ENCODE measurements around the gene PGM2L1. TPM values are rescaled to one million over a fixed set of nuclear protein-coding genes. Genes with fewer than 3 reads are reported as not detected.
A peak's percentile ranks its signal among the peaks of the same experiment; 100 is the strongest.

The PGM2L1 gene
- total RNA-seq, 3 donors from 2014 or later = 2.1 to 13.5 (median 6.6) TPM

DNA sequence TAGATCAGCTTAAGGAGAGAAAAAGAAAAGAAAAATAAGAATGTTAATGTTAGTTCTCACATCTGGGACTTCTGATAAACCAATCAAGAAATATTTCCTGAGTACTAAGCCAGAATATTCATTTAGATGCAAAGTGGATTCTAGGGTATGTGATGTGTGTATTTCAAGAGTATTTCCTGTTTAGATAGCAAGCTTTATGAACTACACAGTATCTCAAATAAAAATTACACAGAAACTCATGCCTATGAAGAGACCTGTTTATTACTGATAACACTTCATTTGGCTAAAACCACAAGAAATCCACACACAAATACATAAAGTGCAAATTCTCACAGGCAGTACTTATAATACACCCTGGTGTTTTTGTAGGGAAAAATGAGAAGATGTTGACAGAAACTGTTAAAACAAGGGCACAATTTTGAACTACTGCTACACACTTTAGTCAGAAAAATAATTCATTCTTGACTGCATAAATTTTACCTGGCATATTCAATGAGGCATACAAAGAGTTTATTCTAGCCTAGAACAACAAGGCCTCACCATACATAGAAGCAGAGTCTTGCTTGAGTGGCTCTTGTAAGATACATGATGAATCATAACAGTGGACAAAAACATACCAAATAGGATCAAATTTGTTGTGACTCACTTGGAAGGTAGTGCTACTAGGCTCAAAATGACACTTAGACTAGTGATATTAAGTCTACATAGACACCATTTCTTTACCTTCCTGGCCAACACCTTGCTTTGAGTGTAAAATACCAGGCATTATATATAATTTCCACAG is 68.0 kb downstream of the PGM2L1 start:
- H3K27ac ChIP-seq = no peak overlapping the region
- no peak overlapping the region for H3K4me3 ChIP-seq
- no peaks in the 10 kb centered on the region for H3K4me1 ChIP-seq
- no peaks in the 10 kb centered on the region for H3K9me3 ChIP-seq
- no peak for DNase-seq (ENCODE audit: low spot score in 2 of 2)
- H3K36me3 ChIP-seq = no peaks in the 10 kb centered on the region
- intact Hi-C loops (cut with DNase I; ENCODE audit: low total_unique reads) = no loop called here
- H3K27me3 ChIP-seq = no peaks in the 10 kb centered on the region
- no peak for TF ChIP-seq POLR2A (IDR thresholded peaks at IDR 0.05)
- no peak for TF ChIP-seq POLR2AphosphoS5 (IDR thresholded peaks at IDR 0.05)
- TF ChIP-seq, protein P1, sequence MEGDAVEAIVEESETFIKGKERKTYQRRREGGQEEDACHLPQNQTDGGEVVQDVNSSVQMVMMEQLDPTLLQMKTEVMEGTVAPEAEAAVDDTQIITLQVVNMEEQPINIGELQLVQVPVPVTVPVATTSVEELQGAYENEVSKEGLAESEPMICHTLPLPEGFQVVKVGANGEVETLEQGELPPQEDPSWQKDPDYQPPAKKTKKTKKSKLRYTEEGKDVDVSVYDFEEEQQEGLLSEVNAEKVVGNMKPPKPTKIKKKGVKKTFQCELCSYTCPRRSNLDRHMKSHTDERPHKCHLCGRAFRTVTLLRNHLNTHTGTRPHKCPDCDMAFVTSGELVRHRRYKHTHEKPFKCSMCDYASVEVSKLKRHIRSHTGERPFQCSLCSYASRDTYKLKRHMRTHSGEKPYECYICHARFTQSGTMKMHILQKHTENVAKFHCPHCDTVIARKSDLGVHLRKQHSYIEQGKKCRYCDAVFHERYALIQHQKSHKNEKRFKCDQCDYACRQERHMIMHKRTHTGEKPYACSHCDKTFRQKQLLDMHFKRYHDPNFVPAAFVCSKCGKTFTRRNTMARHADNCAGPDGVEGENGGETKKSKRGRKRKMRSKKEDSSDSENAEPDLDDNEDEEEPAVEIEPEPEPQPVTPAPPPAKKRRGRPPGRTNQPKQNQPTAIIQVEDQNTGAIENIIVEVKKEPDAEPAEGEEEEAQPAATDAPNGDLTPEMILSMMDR (IDR thresholded peaks at IDR 0.05) = no peak

DNA sequence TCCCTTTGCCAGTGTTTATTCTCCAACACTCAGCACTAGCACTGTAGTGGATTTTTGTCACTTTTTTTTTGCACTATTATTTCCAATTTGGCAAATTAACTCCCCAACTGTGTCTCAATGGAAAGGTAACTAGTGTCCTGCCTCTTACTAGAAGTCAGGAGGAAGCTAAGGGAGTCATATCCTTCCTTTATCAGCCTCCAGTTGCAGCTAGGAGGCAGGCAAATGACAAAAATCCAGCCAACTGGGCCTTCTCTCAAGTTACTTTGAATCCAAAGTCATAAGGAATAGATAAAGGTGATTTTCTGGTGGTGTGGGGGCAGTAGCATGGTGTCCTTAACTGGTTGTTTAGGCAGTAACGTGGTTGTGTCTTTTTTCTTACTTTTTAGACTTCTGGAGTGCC is 71.2 kb downstream of the PGM2L1 start:
- Histone ChIP-seq H3K9me3 (no peaks in the 10 kb centered on the region), H3K27me3 (no peaks in the 10 kb centered on the region), H3K4me3 (no peak overlapping the region), H3K4me1 (no peaks in the 10 kb centered on the region), H3K27ac (no peak overlapping the region), H3K36me3 (no peaks in the 10 kb centered on the region)
- intact Hi-C loops (cut with DNase I; ENCODE audit: low total_unique reads) = no loop called here
- no peak for DNase-seq (ENCODE audit: low spot score in 2 of 2)
- TF ChIP-seq, protein P1 (IDR thresholded peaks at IDR 0.05) = no peak
- TF ChIP-seq POLR2AphosphoS5 (IDR thresholded peaks at IDR 0.05) (no peak), POLR2A (IDR thresholded peaks at IDR 0.05) (no peak)

DNA sequence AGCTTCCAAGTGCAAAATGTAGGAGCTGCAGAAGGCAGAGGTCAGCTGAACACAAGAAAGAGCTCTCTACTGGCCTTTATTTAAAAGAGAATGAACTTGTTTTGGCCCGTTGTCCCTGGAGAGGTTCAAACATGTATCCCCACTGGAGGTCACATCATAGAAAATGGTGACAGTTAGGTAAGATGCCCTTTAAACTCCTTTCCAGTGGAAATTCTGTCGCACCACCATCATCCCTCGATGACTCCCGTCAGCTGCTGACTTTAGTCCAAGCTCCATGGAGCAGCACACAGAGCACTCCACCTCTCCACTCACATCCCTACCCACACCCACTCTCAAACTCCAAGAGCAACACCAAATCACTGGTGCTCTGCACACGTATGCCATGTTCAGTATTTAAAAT is 71.6 kb downstream of the PGM2L1 start:
- TF ChIP-seq POLR2A (IDR thresholded peaks at IDR 0.05) (no peak), POLR2AphosphoS5 (IDR thresholded peaks at IDR 0.05) (no peak)
- TF ChIP-seq, protein P1 (IDR thresholded peaks at IDR 0.05) = no peak
- intact Hi-C loops (cut with DNase I; ENCODE audit: low total_unique reads) = no loop called here
- no peaks in the 10 kb centered on the region for H3K9me3 ChIP-seq
- DNase-seq (ENCODE audit: low spot score in 2 of 2) = no peak
- H3K4me3 ChIP-seq = no peak overlapping the region
- no peaks in the 10 kb centered on the region for H3K36me3 ChIP-seq
- H3K27ac ChIP-seq = no peak overlapping the region
- no peaks in the 10 kb centered on the region for H3K27me3 ChIP-seq
- H3K4me1 ChIP-seq = no peaks in the 10 kb centered on the region

DNA sequence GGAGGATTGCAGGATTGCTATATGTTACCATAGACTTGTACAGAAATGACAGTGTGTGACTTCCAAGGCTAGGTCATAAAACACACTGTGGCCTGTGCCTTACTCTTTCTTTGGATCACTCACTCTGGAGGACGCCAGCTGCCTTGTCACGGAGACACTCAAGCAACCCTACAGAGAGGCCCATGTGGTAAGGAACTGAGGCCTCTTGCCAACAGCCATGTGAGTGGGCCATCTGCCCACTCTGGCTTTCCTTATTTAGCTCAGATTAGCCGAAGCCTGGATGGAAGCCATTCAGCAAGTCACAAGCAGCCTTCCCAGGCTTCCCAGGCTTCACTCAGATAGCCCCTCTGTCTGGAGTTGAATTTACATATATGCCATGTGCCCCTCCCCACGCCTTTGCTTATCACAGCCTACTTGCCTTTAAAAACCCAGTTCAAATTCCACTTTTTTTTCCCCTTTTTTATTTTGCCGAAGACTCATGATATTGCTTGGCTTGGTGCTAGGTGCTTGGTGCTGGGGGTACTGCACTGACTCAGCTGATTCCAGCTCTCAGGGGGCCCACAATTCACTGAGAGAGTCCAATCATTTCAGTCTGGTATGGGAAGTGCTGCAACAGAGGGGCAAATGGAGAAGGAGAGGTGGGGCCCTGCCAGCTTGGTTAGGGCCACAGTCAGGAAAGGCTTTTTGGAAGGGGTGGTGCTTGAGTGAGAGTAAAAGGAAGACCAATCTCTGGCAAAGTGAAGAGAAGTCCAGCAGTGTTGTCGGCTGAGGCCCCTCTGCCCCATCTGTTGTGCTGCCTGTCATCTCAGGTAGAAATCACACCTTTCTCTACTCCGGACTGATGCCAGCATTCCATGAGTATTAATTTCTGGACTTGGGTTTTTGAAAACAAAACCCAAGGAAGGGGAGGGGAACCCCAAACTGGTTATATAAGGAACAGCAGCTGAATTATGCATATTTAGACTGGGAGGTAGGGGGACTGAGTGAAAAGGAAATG is 72.3 kb downstream of the PGM2L1 start:
- peak in 1 of 2 donors; percentile 61 for DNase-seq (ENCODE audit: low spot score in 2 of 2)
- intact Hi-C loops (cut with DNase I; ENCODE audit: low total_unique reads) = no loop called here
- Histone ChIP-seq H3K9me3 (no peaks in the 10 kb centered on the region), H3K4me3 (no peak overlapping the region), H3K4me1 (no peaks in the 10 kb centered on the region), H3K27ac (peak overlapping the region in 1 of 2 donors; percentile 35), H3K27me3 (no peaks in the 10 kb centered on the region), H3K36me3 (no peaks in the 10 kb centered on the region)
- TF ChIP-seq POLR2A (IDR thresholded peaks at IDR 0.05) (no peak), POLR2AphosphoS5 (IDR thresholded peaks at IDR 0.05) (peak in 2 of 3 donors; percentile 16 to 22)
- TF ChIP-seq, protein P1 (IDR thresholded peaks at IDR 0.05) = no peak
